GM21360 (cell line): ENCODE results near the gene PLCB1.

Experiments
- ATAC-seq: cut with Tn5 transposase; IDR thresholded peaks from one replicate; pipeline ENCODE4 v1.9.1; 2021; ENCODE audit warnings: mild to moderate bottlenecking, moderate library complexity; ENCODE audit not compliant: unreplicated experiment

PLCB1 gene

DNA sequence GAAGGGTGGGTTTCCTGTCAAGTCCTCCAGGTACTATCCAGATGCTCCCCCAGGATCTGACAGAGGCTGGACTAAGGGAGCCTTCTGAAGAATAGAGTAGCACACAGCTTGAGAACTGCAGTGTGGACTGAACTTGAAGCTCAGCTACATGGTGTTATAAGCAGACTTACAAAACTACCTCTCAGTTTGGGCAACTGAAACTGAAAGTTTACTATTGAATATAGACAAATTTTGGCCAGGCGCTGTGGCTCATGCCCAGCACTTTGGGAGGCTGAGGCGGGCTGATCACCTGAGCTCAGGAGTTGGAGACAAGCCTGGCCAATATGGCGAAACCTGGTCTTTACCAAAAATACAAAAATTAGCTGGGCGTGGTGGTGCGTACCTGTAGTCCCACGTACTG lies 348.5 kb downstream of the PLCB1 start:
- no peak for ATAC-seq

- no peak for ATAC-seq
Measured at GRCh38 chr20:8487696-8488095, 355.6 kb downstream of the PLCB1 start.

DNA sequence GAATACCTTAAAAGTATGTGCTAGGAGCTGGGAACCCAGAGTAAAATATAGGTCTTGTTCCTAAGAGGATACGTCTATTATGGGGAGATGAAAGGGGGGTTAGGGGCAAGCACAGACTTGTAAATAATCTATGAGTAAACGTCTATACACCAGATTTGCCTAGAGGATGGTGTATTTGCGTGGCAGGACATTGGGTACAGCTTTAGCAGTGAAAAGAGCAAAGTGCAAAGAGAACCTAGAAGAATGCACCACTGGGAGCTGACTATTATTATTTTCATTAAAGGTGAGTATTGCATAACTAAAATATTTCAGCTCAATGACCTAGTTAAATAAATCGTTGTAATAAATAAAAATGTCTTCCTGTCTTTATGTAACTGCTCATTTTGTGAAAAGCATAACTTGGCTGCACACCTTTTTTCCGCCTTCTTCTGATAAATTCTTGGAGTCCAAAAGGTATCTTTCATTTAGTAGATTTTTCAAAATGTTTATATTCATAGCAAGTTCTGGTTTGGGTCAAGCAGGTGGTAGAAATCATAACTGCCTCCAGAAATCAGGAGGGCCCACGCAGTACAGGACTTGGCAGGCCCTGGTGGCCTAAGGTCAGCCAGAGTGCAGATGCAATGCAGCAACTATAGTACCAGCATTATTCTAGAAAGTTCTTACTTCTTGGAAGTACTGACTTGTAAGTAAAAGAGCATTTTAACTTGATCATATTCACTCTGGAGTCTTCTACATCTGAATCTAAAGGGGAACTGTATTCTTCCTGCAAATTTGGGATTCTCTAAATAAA lies 357.2 kb downstream of the PLCB1 start:
- no peak for ATAC-seq

DNA sequence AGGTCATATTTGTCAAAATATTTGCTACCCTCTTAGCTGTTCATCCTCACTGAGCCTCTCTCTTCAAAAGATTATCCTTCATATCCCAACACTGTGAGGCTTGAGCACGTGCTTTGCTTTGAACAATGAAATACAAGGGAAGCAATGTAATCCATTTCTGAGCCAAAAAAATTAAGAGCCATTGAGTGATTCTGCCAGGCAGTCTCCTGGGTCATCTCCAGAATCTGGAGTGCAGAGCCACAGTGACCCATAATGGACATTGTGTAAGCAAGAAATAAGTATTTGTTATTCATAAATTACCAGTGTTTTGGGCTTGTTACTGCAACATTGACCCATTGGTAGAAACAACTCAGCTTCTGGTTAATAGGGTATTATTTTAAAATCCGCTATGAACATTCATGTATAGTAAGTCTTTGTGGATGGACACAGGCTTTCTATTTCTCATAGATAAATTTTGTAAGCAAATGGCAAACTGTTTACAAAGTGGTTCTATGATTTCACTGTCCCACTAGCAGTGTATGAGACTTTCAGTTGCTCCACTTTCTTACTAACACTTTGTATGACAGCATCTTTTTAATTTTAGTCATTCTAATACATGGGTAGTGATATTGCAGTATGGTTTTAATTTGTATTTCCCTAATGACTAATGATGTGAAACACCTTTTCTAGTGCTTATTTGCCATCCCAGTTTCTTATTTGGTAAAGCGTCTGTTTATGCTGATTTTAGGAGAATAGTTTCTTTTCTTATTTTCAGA lies 358.2 kb downstream of the PLCB1 start:
- no peak for ATAC-seq

- ATAC-seq: no peak
Measured at GRCh38 chr20:8492173-8492572, 360.1 kb downstream of the PLCB1 start.

DNA sequence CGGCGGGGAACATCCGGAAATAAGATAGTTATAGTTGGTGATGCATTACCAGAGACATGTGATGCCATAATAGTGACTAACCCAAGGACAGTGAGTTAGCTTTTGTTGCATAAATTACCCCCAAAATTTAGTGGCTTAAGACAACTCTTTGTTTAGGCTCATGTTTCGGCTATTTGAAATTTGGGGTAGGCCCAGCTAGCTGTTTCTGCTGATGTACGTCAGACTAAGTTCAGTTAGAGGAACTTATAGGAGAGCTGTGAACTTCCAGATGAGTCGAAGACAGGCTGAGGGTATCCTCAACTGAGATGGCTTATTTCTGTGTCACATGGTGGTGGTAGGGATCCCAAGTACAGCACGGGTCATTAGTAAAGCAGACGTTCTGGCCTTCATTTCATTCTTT lies 366.5 kb downstream of the PLCB1 start:
- no peak for ATAC-seq

DNA sequence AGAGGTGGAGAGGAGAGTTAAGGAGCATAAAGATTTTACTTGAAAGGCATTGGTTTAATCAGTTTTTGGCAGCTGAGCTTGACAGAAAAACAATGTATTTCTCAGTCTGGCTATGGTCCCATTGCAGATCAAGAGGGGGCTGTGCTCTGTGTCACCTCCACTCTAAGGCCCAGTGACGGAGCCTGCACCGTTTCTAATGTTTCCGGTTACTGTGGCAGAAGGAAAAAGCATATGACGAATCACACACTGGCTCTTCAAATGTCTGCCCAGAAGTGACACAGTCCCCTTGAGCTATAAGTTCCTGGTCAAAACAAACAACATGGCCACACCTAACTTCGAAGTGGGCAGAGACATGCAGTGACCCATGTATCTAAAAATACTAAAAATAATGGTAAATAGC lies 372.0 kb downstream of the PLCB1 start:
- no peak for ATAC-seq

DNA sequence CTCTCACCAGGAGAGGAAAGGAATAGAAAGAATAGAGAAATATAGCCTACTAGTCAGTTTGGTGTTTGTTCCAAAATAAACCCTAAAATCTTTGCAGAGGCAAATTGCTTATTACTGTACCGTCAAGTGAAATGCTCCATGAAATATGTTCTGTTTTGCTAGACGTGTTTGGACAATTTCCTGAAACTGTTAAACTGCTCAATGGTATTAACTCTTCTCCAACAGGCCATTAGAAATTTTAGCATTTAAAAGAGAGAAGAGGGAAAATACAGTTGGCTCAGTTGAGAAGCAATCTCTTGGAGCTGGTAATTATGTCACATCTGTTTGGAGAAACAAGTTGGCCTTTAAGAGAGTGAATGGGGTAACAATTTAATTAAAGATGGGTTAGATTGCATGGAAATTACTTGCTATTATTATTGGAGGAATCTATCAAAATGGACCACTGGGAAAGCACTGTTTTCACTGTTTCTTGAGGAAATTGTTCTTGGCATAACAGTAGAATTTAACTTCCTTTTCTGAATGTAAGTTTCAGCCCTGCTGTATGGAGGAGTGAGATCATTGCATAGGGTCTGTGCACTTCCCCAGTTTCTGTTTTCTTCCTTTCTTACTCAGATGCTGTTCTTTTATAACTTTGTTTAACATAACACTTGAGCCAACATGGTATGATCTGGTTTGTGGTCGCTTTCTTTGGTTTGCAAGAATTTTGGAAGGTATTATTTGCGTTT lies 373.6 kb downstream of the PLCB1 start:
- ATAC-seq: no peak

- ATAC-seq: no peak
Measured at GRCh38 chr20:8507231-8507630, 375.2 kb downstream of the PLCB1 start.

GRCh38 chr20:8509809-8510208 lies 377.7 kb downstream of the PLCB1 start:
- ATAC-seq: no peak

DNA sequence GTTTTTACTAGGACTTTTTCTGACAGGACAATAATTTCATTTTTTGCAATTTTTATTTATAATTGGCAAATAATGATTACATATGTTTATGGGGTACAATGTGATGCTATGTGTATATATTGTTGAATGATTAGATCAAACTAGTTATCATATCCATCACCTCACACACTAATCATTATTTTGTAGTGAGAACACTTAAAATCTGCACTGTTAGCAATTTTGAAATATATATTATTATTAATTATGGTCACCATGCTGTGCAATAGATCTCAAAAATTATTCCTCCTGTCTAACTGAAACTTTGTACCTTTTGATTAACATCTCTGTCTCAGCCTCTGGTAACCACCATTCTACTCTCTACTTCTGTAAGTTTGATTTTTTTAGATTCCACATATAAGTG lies 378.7 kb downstream of the PLCB1 start:
- no peak for ATAC-seq

DNA sequence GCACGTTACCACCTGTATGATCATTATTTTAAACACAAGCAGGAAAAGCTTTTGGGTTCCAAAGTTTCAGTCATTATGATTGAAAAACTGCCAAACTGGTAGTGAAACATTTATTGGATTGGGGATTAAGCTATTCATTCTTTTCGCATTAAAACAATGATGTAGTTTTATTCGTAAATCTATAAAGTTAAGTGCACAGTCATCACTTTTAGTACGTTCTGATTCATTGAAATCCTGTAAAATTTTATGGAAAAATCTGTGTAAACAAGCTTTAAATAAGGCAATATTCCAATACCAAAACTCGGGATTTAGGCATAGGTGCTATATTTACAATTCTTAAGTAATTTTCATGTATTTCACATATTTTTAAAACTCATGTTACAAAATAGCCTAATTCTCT lies 379.9 kb downstream of the PLCB1 start:
- ATAC-seq: no peak

DNA sequence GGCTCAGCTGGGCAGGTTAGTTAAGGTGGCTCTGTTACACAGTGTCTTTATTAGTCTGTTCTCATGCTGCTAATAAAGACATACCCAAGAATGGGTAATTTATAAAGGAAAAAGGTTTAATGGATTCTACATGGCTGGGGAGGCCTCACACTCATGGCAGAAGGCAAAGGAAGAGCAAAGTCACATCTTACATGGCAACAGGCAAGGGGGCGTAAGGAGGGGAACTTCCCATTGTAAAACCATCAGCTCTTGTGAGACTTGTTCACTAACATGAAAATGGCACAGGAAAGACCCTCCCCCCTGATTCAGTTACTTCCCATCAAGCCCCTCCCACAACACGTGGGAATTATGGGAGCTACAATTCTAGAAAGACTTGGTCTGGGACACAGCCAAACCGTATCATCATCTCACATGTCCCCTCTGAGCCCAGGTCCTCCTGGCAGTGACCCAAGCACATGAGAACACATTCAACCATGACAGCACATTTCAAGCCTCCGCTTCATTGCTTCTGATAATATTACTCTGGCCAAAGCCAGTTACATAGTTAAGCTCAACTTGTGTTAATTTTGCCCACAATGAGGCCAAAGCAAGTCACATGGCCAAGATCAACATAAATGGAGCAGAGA lies 383.9 kb downstream of the PLCB1 start:
- no peak for ATAC-seq

DNA sequence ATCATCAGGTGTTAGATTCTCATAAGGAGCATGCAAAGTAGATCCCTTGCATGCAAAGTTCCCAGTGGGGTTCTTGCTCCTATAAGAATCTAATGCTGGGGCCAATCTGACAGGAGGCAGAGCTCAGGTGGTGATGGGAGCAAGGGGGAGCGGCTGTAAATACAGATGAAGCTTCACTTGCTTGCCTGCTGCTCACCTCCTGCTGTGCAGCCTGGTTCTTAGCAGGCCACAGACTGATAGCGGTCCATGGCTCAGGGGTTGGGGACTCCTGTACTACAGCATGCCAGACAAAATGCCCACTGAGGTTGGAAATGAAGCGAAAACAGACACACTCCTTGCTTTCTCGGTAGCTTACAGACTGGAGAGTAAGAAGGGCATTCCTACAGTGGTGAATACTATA lies 386.8 kb downstream of the PLCB1 start:
- ATAC-seq: no peak

GRCh38 chr20:8519887-8520286 lies 387.8 kb downstream of the PLCB1 start:
- ATAC-seq: no peak

DNA sequence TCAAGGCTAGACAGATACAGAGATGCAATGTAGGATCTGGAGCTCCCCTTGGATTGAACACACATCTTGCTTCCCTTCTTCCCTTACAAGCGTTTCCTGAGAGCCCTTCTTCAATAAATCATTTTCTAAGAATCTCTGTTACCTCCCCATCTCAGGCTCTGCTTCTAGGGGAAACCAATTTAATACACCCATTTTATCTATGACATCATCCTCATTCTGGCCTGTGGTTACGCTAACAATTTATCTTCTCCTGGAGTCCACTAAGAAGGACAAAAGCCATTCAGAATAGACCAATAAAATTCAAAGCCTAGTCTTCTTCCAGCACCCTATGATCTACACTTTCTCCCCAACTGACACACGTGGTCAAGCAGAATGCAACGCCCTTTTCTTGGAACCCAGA lies 390.1 kb downstream of the PLCB1 start:
- no peak for ATAC-seq

GRCh38 chr20:8523684-8524083 lies 391.6 kb downstream of the PLCB1 start:
- ATAC-seq: no peak

GRCh38 chr20:8524101-8525016 lies 392.3 kb downstream of the PLCB1 start:
- no peak for ATAC-seq

DNA sequence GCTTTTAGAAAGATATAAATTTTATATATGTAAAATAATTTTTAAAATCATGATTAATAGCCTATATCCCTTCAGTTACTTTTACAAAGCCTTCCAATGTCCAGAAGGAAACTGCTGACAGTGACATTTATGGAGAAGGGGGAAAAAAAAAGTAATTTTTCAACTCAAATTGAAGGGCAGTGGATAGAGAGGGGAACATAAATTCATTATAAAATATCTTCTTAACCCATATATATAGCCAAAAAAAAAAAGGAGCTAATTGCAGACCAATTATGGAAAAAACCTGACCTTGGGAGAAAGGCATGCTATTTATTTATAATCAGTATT lies 392.9 kb downstream of the PLCB1 start:
- ATAC-seq: no peak

- no peak for ATAC-seq
Measured at GRCh38 chr20:8526610-8527009, 394.5 kb downstream of the PLCB1 start.
